WTC11 (cell line): ENCODE measurements around the gene ITPR1. TPM values are rescaled to one million over a fixed set of nuclear protein-coding genes. Genes with fewer than 3 reads are reported as not detected.

Experiments
- ATAC-seq: fragments of 200-7000 bp; cut with Tn5 transposase; 2 replicates; pipeline ENCODE4 v1.10.0; 2021; ENCODE audit warnings: mild to moderate bottlenecking, moderate library complexity
- CTCF ChIA-PET: fragments of 300-600 bp; sonication (Branson Sonifier 250); formaldehyde crosslinking; loops from one replicate; lab custom pipeline; 2021; ENCODE audit warnings: antibody characterized with exemption; lab: Charles Lee
- POLR2A ChIA-PET: fragments of 350-600 bp; sonication (Branson Sonifier 250); formaldehyde crosslinking; loops from one replicate; lab custom pipeline; 2021; ENCODE audit warnings: antibody characterized with exemption; lab: Charles Lee
- DNase-seq: peaks from one replicate; pipeline ENCODE4 v3.0.0; 2021; ENCODE audit warnings: low spot score
- H3K27ac Mint-ChIP-seq: 2 replicates; pipeline ENCODE4 v1.8.0; 2021; ENCODE audit warnings: mixed read lengths
- H3K27me3 Mint-ChIP-seq: 2 replicates; pipeline ENCODE4 v1.8.0; 2021; ENCODE audit warnings: low read depth, mild to moderate bottlenecking, moderate library complexity, mixed read lengths
- H3K36me3 Mint-ChIP-seq: 2 replicates; pipeline ENCODE4 v1.8.0; 2021; ENCODE audit warnings: mixed read lengths
- H3K4me1 Mint-ChIP-seq: 2 replicates; pipeline ENCODE4 v1.8.0; 2022; ENCODE audit warnings: mixed read lengths
- H3K4me3 Mint-ChIP-seq: 2 replicates; pipeline ENCODE4 v1.8.0; 2021; ENCODE audit warnings: mild to moderate bottlenecking, moderate library complexity, mixed read lengths
- H3K9me3 Mint-ChIP-seq: 2 replicates; pipeline ENCODE4 v1.8.0; 2021; ENCODE audit warnings: mixed read lengths
- CREM ChIP-seq: sonication (generic); formaldehyde crosslinking; IDR thresholded peaks from 2 replicates; pipeline ENCODE4 v1.8.1; 2022; ENCODE audit warnings: mild to moderate bottlenecking, missing genetic modification reagents, moderate library complexity
- ELF4 ChIP-seq: sonication (generic); formaldehyde crosslinking; IDR thresholded peaks from 2 replicates; pipeline ENCODE4 v1.8.1; 2022; ENCODE audit warnings: low read depth, mild to moderate bottlenecking, moderate library complexity, missing genetic modification reagents
- ESRRA ChIP-seq: sonication (generic); formaldehyde crosslinking; IDR thresholded peaks from 2 replicates; pipeline ENCODE4 v1.8.1; 2022; ENCODE audit warnings: mild to moderate bottlenecking, missing genetic modification reagents, borderline replicate concordance
- NFYB ChIP-seq: sonication (generic); formaldehyde crosslinking; conservative IDR thresholded peaks from 2 replicates; pipeline ENCODE4 v1.8.0; 2022; ENCODE audit warnings: low read depth, missing genetic modification reagents
- TCF7 ChIP-seq: sonication (generic); formaldehyde crosslinking; IDR thresholded peaks from 2 replicates; pipeline ENCODE4 v1.8.0; 2022; ENCODE audit warnings: mild to moderate bottlenecking, low read depth, missing genetic modification reagents, moderate library complexity
- TEAD4 ChIP-seq: sonication (generic); formaldehyde crosslinking; IDR thresholded peaks from 2 replicates; pipeline ENCODE4 v1.8.0; 2022; ENCODE audit warnings: mild to moderate bottlenecking, missing genetic modification reagents
- TP53 ChIP-seq: sonication (generic); formaldehyde crosslinking; IDR thresholded peaks from 2 replicates; pipeline ENCODE4 v1.8.1; 2023; ENCODE audit warnings: mild to moderate bottlenecking, missing genetic modification reagents
- ZBTB21 ChIP-seq: sonication (generic); formaldehyde crosslinking; IDR thresholded peaks from 2 replicates; pipeline ENCODE4 v1.8.1; 2023; ENCODE audit warnings: mild to moderate bottlenecking, missing genetic modification reagents, borderline replicate concordance
- ZNF121 ChIP-seq: sonication (generic); formaldehyde crosslinking; IDR thresholded peaks from 2 replicates; pipeline ENCODE4 v1.8.0; 2023; ENCODE audit warnings: missing genetic modification reagents
- ZNF138 ChIP-seq: sonication (generic); formaldehyde crosslinking; conservative IDR thresholded peaks from 2 replicates; pipeline ENCODE4 v1.8.1; 2022; ENCODE audit warnings: mild to moderate bottlenecking, moderate library complexity, missing genetic modification reagents
- ZNF219 ChIP-seq: sonication (generic); formaldehyde crosslinking; IDR thresholded peaks from 2 replicates; pipeline ENCODE4 v1.8.0; 2023; ENCODE audit warnings: missing genetic modification reagents, mild to moderate bottlenecking, borderline replicate concordance
- ZNF263 ChIP-seq: sonication (generic); formaldehyde crosslinking; IDR thresholded peaks from 2 replicates; pipeline ENCODE4 v1.8.1; 2022; ENCODE audit warnings: low read depth, mild to moderate bottlenecking, moderate library complexity, missing genetic modification reagents
- total RNA-seq: library from RNA; stranded (reverse); gene quantifications from 3 replicates; pipeline ENCODE4 v1.2.3, GENCODE V29; 2021
- TF ChIP-seq, protein P1 (sequence below): fragments of 250-450 bp; sonication (Bioruptor Pico); IDR thresholded peaks from 2 replicates; pipeline ENCODE4 v1.8.0; 2021; ENCODE audit warnings: mild to moderate bottlenecking
- TF ChIP-seq, protein P2 (sequence below): sonication (generic); formaldehyde crosslinking; IDR thresholded peaks from 2 replicates; pipeline ENCODE4 v1.8.1; 2023; ENCODE audit warnings: mild to moderate bottlenecking, moderate library complexity, missing genetic modification reagents
- TF ChIP-seq, protein P3 (sequence below): sonication (generic); formaldehyde crosslinking; IDR thresholded peaks from 2 replicates; pipeline ENCODE4 v1.8.1; 2022; ENCODE audit warnings: missing genetic modification reagents, borderline replicate concordance
- TF ChIP-seq, protein P4 (sequence below): sonication (generic); formaldehyde crosslinking; IDR thresholded peaks from 2 replicates; pipeline ENCODE4 v1.8.1; 2022; ENCODE audit warnings: mild to moderate bottlenecking, moderate library complexity, missing genetic modification reagents
- TF ChIP-seq, protein P5 (sequence below): sonication (generic); formaldehyde crosslinking; IDR thresholded peaks from 2 replicates; pipeline ENCODE4 v1.8.0; 2023; ENCODE audit warnings: missing genetic modification reagents
- TF ChIP-seq, protein P6 (sequence below): fragments of 250-450 bp; sonication (Bioruptor Pico); IDR thresholded peaks from 2 replicates; pipeline ENCODE4 v1.9.0; 2021; ENCODE audit warnings: moderate library complexity, mild to moderate bottlenecking, inconsistent platforms, borderline replicate concordance
- TF ChIP-seq, protein P7 (sequence below): fragments of 250-450 bp; sonication (Bioruptor Pico); IDR thresholded peaks from 2 replicates; pipeline ENCODE4 v1.9.0; 2021; ENCODE audit warnings: mild to moderate bottlenecking, borderline replicate concordance

The ITPR1 gene
- total RNA-seq, 1 experiment from 2014 or later, result 11.8 TPM

DNA sequence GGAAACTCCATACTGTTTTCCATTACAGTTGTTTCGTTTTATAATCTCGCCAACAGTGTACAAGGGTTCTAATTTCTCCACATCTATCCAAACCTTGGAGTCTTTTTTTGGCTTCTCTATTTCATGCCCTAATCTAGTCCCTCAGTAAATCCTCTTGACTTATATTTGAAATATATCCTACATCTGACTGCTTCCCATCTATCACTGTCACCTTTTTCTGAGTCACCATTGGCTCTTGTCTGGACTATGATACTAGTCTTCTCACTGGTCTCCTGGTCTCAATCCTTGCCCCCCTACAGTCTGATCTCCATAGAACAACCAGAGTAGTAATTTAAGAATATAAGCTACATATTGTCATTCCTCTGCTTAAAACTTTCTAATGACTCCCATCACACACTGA, 80.0 kb downstream of the ITPR1 start:
- CTCF ChIA-PET, result no interaction called here
- H3K27me3 Mint-ChIP-seq, result no peaks in the 10 kb centered on the region
- peaks cover 14% of the 10 kb centered on the region for H3K4me1 Mint-ChIP-seq
- TF ChIP-seq ZNF263, result no peak
- TF ChIP-seq, protein P1, sequence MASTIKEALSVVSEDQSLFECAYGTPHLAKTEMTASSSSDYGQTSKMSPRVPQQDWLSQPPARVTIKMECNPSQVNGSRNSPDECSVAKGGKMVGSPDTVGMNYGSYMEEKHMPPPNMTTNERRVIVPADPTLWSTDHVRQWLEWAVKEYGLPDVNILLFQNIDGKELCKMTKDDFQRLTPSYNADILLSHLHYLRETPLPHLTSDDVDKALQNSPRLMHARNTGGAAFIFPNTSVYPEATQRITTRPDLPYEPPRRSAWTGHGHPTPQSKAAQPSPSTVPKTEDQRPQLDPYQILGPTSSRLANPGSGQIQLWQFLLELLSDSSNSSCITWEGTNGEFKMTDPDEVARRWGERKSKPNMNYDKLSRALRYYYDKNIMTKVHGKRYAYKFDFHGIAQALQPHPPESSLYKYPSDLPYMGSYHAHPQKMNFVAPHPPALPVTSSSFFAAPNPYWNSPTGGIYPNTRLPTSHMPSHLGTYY (CRISPR knock-in tag), result no peak
- TF ChIP-seq, protein P2, sequence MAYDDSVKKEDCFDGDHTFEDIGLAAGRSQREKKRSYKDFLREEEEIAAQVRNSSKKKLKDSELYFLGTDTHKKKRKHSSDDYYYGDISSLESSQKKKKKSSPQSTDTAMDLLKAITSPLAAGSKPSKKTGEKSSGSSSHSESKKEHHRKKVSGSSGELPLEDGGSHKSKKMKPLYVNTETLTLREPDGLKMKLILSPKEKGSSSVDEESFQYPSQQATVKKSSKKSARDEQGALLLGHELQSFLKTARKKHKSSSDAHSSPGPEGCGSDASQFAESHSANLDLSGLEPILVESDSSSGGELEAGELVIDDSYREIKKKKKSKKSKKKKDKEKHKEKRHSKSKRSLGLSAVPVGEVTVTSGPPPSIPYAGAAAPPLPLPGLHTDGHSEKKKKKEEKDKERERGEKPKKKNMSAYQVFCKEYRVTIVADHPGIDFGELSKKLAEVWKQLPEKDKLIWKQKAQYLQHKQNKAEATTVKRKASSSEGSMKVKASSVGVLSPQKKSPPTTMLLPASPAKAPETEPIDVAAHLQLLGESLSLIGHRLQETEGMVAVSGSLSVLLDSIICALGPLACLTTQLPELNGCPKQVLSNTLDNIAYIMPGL (CRISPR knock-in tag), result no peak
- TF ChIP-seq TP53, result no peak
- no peak for TF ChIP-seq TEAD4 (CRISPR knock-in tag)
- no peak for TF ChIP-seq ZNF138 (CRISPR knock-in tag)
- TF ChIP-seq ZNF219 (CRISPR knock-in tag), result no peak
- TF ChIP-seq TCF7 (CRISPR knock-in tag), result no peak
- TF ChIP-seq, protein P3, sequence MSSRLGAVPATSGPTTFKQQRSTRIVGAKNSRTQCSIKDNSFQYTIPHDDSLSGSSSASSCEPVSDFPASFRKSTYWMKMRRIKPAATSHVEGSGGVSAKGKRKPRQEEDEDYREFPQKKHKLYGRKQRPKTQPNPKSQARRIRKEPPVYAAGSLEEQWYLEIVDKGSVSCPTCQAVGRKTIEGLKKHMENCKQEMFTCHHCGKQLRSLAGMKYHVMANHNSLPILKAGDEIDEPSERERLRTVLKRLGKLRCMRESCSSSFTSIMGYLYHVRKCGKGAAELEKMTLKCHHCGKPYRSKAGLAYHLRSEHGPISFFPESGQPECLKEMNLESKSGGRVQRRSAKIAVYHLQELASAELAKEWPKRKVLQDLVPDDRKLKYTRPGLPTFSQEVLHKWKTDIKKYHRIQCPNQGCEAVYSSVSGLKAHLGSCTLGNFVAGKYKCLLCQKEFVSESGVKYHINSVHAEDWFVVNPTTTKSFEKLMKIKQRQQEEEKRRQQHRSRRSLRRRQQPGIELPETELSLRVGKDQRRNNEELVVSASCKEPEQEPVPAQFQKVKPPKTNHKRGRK (CRISPR knock-in tag), result no peak
- TF ChIP-seq ZNF121 (CRISPR knock-in tag), result no peak
- TF ChIP-seq CREM (CRISPR knock-in tag), result no peak
- no peak for TF ChIP-seq ESRRA (CRISPR knock-in tag)
- TF ChIP-seq, protein P4, sequence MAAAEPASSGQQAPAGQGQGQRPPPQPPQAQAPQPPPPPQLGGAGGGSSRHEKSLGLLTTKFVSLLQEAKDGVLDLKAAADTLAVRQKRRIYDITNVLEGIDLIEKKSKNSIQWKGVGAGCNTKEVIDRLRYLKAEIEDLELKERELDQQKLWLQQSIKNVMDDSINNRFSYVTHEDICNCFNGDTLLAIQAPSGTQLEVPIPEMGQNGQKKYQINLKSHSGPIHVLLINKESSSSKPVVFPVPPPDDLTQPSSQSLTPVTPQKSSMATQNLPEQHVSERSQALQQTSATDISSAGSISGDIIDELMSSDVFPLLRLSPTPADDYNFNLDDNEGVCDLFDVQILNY, result no peak
- TF ChIP-seq, protein P5, sequence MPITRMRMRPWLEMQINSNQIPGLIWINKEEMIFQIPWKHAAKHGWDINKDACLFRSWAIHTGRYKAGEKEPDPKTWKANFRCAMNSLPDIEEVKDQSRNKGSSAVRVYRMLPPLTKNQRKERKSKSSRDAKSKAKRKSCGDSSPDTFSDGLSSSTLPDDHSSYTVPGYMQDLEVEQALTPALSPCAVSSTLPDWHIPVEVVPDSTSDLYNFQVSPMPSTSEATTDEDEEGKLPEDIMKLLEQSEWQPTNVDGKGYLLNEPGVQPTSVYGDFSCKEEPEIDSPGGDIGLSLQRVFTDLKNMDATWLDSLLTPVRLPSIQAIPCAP, result no peak
- TF ChIP-seq NFYB (CRISPR knock-in tag), result no peak
- TF ChIP-seq ZBTB21, result no peak
- TF ChIP-seq, protein P6, sequence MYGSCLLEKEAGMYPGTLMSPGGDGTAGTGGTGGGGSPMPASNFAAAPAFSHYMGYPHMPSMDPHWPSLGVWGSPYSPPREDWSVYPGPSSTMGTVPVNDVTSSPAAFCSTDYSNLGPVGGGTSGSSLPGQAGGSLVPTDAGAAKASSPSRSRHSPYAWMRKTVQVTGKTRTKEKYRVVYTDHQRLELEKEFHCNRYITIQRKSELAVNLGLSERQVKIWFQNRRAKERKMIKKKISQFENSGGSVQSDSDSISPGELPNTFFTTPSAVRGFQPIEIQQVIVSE (CRISPR knock-in tag), result no peak
- TF ChIP-seq, protein P7, sequence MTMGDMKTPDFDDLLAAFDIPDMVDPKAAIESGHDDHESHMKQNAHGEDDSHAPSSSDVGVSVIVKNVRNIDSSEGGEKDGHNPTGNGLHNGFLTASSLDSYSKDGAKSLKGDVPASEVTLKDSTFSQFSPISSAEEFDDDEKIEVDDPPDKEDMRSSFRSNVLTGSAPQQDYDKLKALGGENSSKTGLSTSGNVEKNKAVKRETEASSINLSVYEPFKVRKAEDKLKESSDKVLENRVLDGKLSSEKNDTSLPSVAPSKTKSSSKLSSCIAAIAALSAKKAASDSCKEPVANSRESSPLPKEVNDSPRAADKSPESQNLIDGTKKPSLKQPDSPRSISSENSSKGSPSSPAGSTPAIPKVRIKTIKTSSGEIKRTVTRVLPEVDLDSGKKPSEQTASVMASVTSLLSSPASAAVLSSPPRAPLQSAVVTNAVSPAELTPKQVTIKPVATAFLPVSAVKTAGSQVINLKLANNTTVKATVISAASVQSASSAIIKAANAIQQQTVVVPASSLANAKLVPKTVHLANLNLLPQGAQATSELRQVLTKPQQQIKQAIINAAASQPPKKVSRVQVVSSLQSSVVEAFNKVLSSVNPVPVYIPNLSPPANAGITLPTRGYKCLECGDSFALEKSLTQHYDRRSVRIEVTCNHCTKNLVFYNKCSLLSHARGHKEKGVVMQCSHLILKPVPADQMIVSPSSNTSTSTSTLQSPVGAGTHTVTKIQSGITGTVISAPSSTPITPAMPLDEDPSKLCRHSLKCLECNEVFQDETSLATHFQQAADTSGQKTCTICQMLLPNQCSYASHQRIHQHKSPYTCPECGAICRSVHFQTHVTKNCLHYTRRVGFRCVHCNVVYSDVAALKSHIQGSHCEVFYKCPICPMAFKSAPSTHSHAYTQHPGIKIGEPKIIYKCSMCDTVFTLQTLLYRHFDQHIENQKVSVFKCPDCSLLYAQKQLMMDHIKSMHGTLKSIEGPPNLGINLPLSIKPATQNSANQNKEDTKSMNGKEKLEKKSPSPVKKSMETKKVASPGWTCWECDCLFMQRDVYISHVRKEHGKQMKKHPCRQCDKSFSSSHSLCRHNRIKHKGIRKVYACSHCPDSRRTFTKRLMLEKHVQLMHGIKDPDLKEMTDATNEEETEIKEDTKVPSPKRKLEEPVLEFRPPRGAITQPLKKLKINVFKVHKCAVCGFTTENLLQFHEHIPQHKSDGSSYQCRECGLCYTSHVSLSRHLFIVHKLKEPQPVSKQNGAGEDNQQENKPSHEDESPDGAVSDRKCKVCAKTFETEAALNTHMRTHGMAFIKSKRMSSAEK (CRISPR knock-in tag), result no peak
- no peak for TF ChIP-seq ELF4 (CRISPR knock-in tag)
- TF ChIP-seq, all 79 proteins: peak for 0
- H3K27ac Mint-ChIP-seq, result no peak overlapping the region
- H3K36me3 Mint-ChIP-seq, result no peaks in the 10 kb centered on the region
- H3K9me3 Mint-ChIP-seq, result no peaks in the 10 kb centered on the region
- no peak for ATAC-seq
- POLR2A ChIA-PET, result no interaction called here
- H3K4me3 Mint-ChIP-seq, result no peak overlapping the region
- DNase-seq, result no peak
